ENCODE measurements around the gene RIC3. TPM values are rescaled to one million over a fixed set of nuclear protein-coding genes. Genes with fewer than 3 reads are reported as not detected.

The RIC3 gene
- total RNA-seq, 1 experiment from 2014 or later: 23.7 TPM

DNA sequence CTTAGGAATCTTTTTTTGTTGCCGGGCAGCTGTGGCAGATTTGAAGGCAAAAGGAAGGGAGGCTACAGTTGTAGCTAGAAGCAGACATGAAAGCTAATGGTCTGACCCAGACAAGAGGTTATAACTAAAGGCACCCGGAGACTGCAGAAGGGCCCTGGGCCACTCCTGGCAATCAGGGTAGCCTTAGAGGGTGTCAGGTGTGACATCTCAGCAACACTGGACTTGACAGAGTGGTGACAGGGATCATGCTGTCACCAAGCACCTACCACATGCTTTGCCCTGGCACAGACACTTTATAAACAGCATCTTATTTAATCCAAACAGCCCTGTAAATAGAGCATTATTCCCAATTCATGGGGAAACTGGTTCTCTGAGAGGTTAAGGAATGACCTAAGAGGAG lies 62.1 kb downstream of the RIC3 start:
- no peaks in the 10 kb centered on the region for H3K9me3 ChIP-seq (ENCODE audit: control insufficient read depth, low read depth, low read length)
- peaks cover 2 to 56% (median 19%) of the 10 kb centered on the region in 3 experiments; a peak in 4 of 7 replicates for H3K36me3 Mint-ChIP-seq (ENCODE audit: insufficient read depth in 1 of 3, low read depth in 3 of 3)
- no peak overlapping the region for H2BK120ac ChIP-seq (ENCODE audit: low read depth, low read length, poor library complexity, severe bottlenecking)
- H3K4me1 ChIP-seq (ENCODE audit: insufficient read depth, low read length): no peaks in the 10 kb centered on the region
- H2BK20ac ChIP-seq (ENCODE audit: low read depth, low read length, poor library complexity, severe bottlenecking): no peak overlapping the region
- H3K79me1 ChIP-seq (ENCODE audit: insufficient read depth, low read depth, low read length, poor library complexity, severe bottlenecking): no peaks in the 10 kb centered on the region
- TF ChIP-seq, protein P1, sequence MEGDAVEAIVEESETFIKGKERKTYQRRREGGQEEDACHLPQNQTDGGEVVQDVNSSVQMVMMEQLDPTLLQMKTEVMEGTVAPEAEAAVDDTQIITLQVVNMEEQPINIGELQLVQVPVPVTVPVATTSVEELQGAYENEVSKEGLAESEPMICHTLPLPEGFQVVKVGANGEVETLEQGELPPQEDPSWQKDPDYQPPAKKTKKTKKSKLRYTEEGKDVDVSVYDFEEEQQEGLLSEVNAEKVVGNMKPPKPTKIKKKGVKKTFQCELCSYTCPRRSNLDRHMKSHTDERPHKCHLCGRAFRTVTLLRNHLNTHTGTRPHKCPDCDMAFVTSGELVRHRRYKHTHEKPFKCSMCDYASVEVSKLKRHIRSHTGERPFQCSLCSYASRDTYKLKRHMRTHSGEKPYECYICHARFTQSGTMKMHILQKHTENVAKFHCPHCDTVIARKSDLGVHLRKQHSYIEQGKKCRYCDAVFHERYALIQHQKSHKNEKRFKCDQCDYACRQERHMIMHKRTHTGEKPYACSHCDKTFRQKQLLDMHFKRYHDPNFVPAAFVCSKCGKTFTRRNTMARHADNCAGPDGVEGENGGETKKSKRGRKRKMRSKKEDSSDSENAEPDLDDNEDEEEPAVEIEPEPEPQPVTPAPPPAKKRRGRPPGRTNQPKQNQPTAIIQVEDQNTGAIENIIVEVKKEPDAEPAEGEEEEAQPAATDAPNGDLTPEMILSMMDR (conservative IDR thresholded peaks at IDR 0.05): no peak
- H3K4me2 ChIP-seq (ENCODE audit: insufficient read depth, insufficient read length, low read length): no peak overlapping the region
- H2BK12ac ChIP-seq (ENCODE audit: insufficient read length, low read depth, low read length): no peak overlapping the region
- no peaks in the 10 kb centered on the region for H4K20me1 ChIP-seq (ENCODE audit: control insufficient read depth, insufficient read depth, insufficient read length)
- H3K23ac ChIP-seq (ENCODE audit: insufficient read length, low read depth, low read length): no peak overlapping the region
- no peaks in the 10 kb centered on the region for H3K27me3 Mint-ChIP-seq (ENCODE audit: low read depth)
- no peak overlapping the region for H4K5ac ChIP-seq (ENCODE audit: insufficient read length, low read depth, low read length)
- no peak overlapping the region for H3K14ac ChIP-seq (ENCODE audit: insufficient read depth, low read length)
- DNase-seq: no peak
- no peak overlapping the region for H4K8ac ChIP-seq (replicated peaks; ENCODE audit: insufficient read length, low read depth, low read length)
- H3K4ac ChIP-seq (ENCODE audit: low read depth, low read length): no peak overlapping the region
- H3K27ac Mint-ChIP-seq: no peak overlapping the region
- H3K18ac ChIP-seq (ENCODE audit: insufficient read length, low read depth, low read length): no peak overlapping the region
- no peaks in the 10 kb centered on the region; the same call in 1 of the 2 replicates for H3K79me2 ChIP-seq (ENCODE audit: insufficient read depth, low read length)
- H4K91ac ChIP-seq (ENCODE audit: insufficient read length, low read depth, low read length): no peak overlapping the region
- no peak overlapping the region for H3K56ac ChIP-seq (ENCODE audit: insufficient read length, low read depth, low read length)
- no peaks in the 10 kb centered on the region for H3K4me1 Mint-ChIP-seq
- H2AK5ac ChIP-seq (ENCODE audit: insufficient read length, low read length): no peak overlapping the region
- no peak overlapping the region for H2AFZ ChIP-seq (ENCODE audit: low read length)
- H3K27ac ChIP-seq (ENCODE audit: insufficient read length, low read depth, low read length): no peak overlapping the region
- no peak overlapping the region for H2BK15ac ChIP-seq (ENCODE audit: low read depth, low read length)
- no peaks in the 10 kb centered on the region for H3K23me2 ChIP-seq (ENCODE audit: insufficient read length, low read depth, low read length, poor library complexity, severe bottlenecking)
- no peak overlapping the region for H3K4me3 Mint-ChIP-seq
- WGBS (ENCODE audit: extremely low coverage, insufficient read length, low lambda C conversion rate): no CpG with 5 or more reads among the region's 2 CpGs
- no peak overlapping the region for H3T11ph ChIP-seq (ENCODE audit: low read length)
- no peak overlapping the region for H3K9ac ChIP-seq (ENCODE audit: extremely low read depth, insufficient read length, low read length)
- H2BK5ac ChIP-seq (ENCODE audit: insufficient read length, low read length): no peak overlapping the region
- H3K9me3 Mint-ChIP-seq: no peaks in the 10 kb centered on the region
- H3K27me3 ChIP-seq (ENCODE audit: insufficient read depth, low read length): no peaks in the 10 kb centered on the region

Measured in H9 (cell line).